HUES6 (cell line): ENCODE results near the gene ERC2.

Experiments
- H3K27ac ChIP-seq: 2 replicates; pipeline ENCODE4 v1.7.0; 2013; ENCODE audit warnings: low read depth, mild to moderate bottlenecking, low read length, inconsistent platforms
- H3K27me3 ChIP-seq: 2 replicates; pipeline ENCODE4 v1.6.1; 2013; ENCODE audit warnings: low read length; ENCODE audit not compliant: control insufficient read depth, insufficient read depth
- H3K36me3 ChIP-seq: 2 replicates; pipeline ENCODE4 v1.6.1; 2013; ENCODE audit warnings: low read length; ENCODE audit not compliant: control insufficient read depth, insufficient read depth
- H3K4me1 ChIP-seq: 2 replicates; pipeline ENCODE4 v1.6.1; 2013; ENCODE audit warnings: low read length; ENCODE audit not compliant: control insufficient read depth, insufficient read depth
- H3K4me3 ChIP-seq: 2 replicates; pipeline ENCODE4 v1.5.1; 2013; ENCODE audit warnings: low read depth, low read length
- H3K9ac ChIP-seq: one replicate; pipeline ENCODE4 v1.6.1; 2013; ENCODE audit warnings: mild to moderate bottlenecking, low read length
- H3K9me3 ChIP-seq: 2 replicates; pipeline ENCODE4 v1.6.1; 2013; ENCODE audit warnings: low read depth, low read length; ENCODE audit not compliant: control insufficient read depth, insufficient read depth

Gene ERC2

GRCh38 chr3:55765906-55766701, 702.2 kb downstream of the ERC2 start:
- H3K4me1 ChIP-seq = no peaks in the 10 kb centered on the region; the same call in 1 of the 2 replicates
- H3K4me3 ChIP-seq = no peak overlapping the region
- H3K27me3 ChIP-seq = no peaks in the 10 kb centered on the region
- H3K36me3 ChIP-seq = no peaks in the 10 kb centered on the region
- no peaks in the 10 kb centered on the region for H3K9me3 ChIP-seq
- H3K27ac ChIP-seq = no peak overlapping the region
- no peak overlapping the region for H3K9ac ChIP-seq

GRCh38 chr3:55765398-55765797, 702.9 kb downstream of the ERC2 start:
- H3K9me3 ChIP-seq = no peaks in the 10 kb centered on the region
- no peaks in the 10 kb centered on the region for H3K27me3 ChIP-seq
- no peaks in the 10 kb centered on the region; the same call in 1 of the 2 replicates for H3K4me1 ChIP-seq
- no peak overlapping the region for H3K27ac ChIP-seq
- no peak overlapping the region for H3K4me3 ChIP-seq
- no peak overlapping the region for H3K9ac ChIP-seq
- no peaks in the 10 kb centered on the region for H3K36me3 ChIP-seq

- Histone ChIP-seq H3K9ac (no peak overlapping the region), H3K27ac (no peak overlapping the region), H3K9me3 (no peaks in the 10 kb centered on the region), H3K36me3 (no peaks in the 10 kb centered on the region), H3K4me1 (0 out of 2 replicates have a peak, but pooled peaks cover 7% of the 10 kb centered on the region), H3K27me3 (no peaks in the 10 kb centered on the region), H3K4me3 (no peak overlapping the region)
Measured at GRCh38 chr3:55756976-55757375, 711.3 kb downstream of the ERC2 start.

- Histone ChIP-seq H3K36me3 (no peaks in the 10 kb centered on the region), H3K9ac (no peak overlapping the region), H3K27me3 (no peaks in the 10 kb centered on the region), H3K27ac (no peak overlapping the region), H3K4me3 (no peak overlapping the region), H3K9me3 (no peaks in the 10 kb centered on the region), H3K4me1 (0 out of 2 replicates have a peak, but pooled peaks cover 7% of the 10 kb centered on the region)
Measured at GRCh38 chr3:55755516-55756205, 712.6 kb downstream of the ERC2 start.

- no peaks in the 10 kb centered on the region for H3K27me3 ChIP-seq
- no peaks in the 10 kb centered on the region for H3K36me3 ChIP-seq
- no peak overlapping the region for H3K4me3 ChIP-seq
- no peaks in the 10 kb centered on the region for H3K9me3 ChIP-seq
- 0 out of 2 replicates have a peak, but pooled peaks cover 7% of the 10 kb centered on the region for H3K4me1 ChIP-seq
- H3K27ac ChIP-seq = no peak overlapping the region
- no peak overlapping the region for H3K9ac ChIP-seq
Measured at GRCh38 chr3:55752911-55753310, 715.4 kb downstream of the ERC2 start.

GRCh38 chr3:55751730-55752129, 716.5 kb downstream of the ERC2 start:
- no peak overlapping the region for H3K9ac ChIP-seq

GRCh38 chr3:55750525-55750924, 717.7 kb downstream of the ERC2 start:
- Histone ChIP-seq H3K9ac (no peak overlapping the region), H3K36me3 (no peaks in the 10 kb centered on the region), H3K4me3 (no peak overlapping the region), H3K27me3 (no peaks in the 10 kb centered on the region), H3K27ac (no peak overlapping the region), H3K4me1 (0 out of 2 replicates have a peak, but pooled peaks cover 4% of the 10 kb centered on the region), H3K9me3 (no peaks in the 10 kb centered on the region)

More at GRCh38 chr3:55751730-55752129, 716.5 kb downstream of the ERC2 start:
- Histone ChIP-seq H3K27me3 (no peaks in the 10 kb centered on the region), H3K27ac (no peak overlapping the region), H3K9me3 (no peaks in the 10 kb centered on the region), H3K4me1 (0 out of 2 replicates have a peak, but pooled peaks cover 7% of the 10 kb centered on the region), H3K4me3 (no peak overlapping the region), H3K36me3 (no peaks in the 10 kb centered on the region)

GRCh38 chr3:55749036-55749435, 719.2 kb downstream of the ERC2 start:
- Histone ChIP-seq H3K9ac (no peak overlapping the region), H3K27ac (no peak overlapping the region), H3K4me1 (no peaks in the 10 kb centered on the region), H3K27me3 (no peaks in the 10 kb centered on the region), H3K4me3 (no peak overlapping the region), H3K9me3 (no peaks in the 10 kb centered on the region), H3K36me3 (no peaks in the 10 kb centered on the region)

- Histone ChIP-seq H3K36me3 (no peaks in the 10 kb centered on the region), H3K4me1 (0 out of 2 replicates have a peak, but pooled peaks cover 7% of the 10 kb centered on the region), H3K27ac (no peak overlapping the region), H3K9me3 (no peaks in the 10 kb centered on the region), H3K4me3 (no peak overlapping the region), H3K9ac (no peak overlapping the region), H3K27me3 (no peaks in the 10 kb centered on the region)
Measured at GRCh38 chr3:55746808-55747413, 721.4 kb downstream of the ERC2 start.

GRCh38 chr3:55742832-55743136, 725.5 kb downstream of the ERC2 start:
- no peaks in the 10 kb centered on the region for H3K27me3 ChIP-seq
- no peaks in the 10 kb centered on the region for H3K9me3 ChIP-seq
- H3K4me1 ChIP-seq = 0 out of 2 replicates have a peak, but pooled peaks cover 7% of the 10 kb centered on the region
- no peak overlapping the region for H3K9ac ChIP-seq
- H3K36me3 ChIP-seq = no peaks in the 10 kb centered on the region
- no peak overlapping the region for H3K4me3 ChIP-seq
- H3K27ac ChIP-seq = no peak overlapping the region
